HG03575 (cell line): Measurements from ENCODE around the gene HOXC13.

Source experiments
- ATAC-seq: cut with Tn5 transposase; IDR thresholded peaks from one replicate; pipeline ENCODE4 v1.9.1; 2021; ENCODE audit not compliant: unreplicated experiment, insufficient number of reproducible peaks, low FRiP score; ENCODE audit errors: extremely low read depth

The HOXC13 gene

GRCh38 chr12:53952871-53953734 lies 14.5 kb downstream of the HOXC13 start:
- ATAC-seq = no peak

- no peak for ATAC-seq
Measured at GRCh38 chr12:53953831-53954693, 15.4 kb downstream of the HOXC13 start.

- no peak for ATAC-seq
Measured at GRCh38 chr12:53954694-53955035, 16.0 kb downstream of the HOXC13 start, which contains the start of gene HOXC12. HOXC12 (plus strand) TSS chr12:53954903; CDS start chr12:53954930, 27 bp downstream.

GRCh38 chr12:53955036-53955775 lies 16.6 kb downstream of the HOXC13 start:
- ATAC-seq = no peak

GRCh38 chr12:53955776-53956250 lies 17.2 kb downstream of the HOXC13 start:
- no peak for ATAC-seq

GRCh38 chr12:53956251-53956887 lies 17.7 kb downstream of the HOXC13 start:
- ATAC-seq = no peak

- ATAC-seq = no peak
Measured at GRCh38 chr12:53956914-53957536, 18.4 kb downstream of the HOXC13 start.

- ATAC-seq = no peak
Measured at GRCh38 chr12:53958128-53958527, 19.5 kb downstream of the HOXC13 start.

- no peak for ATAC-seq
Measured at GRCh38 chr12:53959314-53959713, 20.7 kb downstream of the HOXC13 start.

GRCh38 chr12:53960187-53961024 lies 21.8 kb downstream of the HOXC13 start:
- ATAC-seq = no peak

GRCh38 chr12:53961025-53961761 lies 22.6 kb downstream of the HOXC13 start:
- no peak for ATAC-seq

- ATAC-seq = no peak
Measured at GRCh38 chr12:53963005-53963404, 24.4 kb downstream of the HOXC13 start.

- ATAC-seq = no peak
Measured at GRCh38 chr12:53963434-53964314, 25.0 kb downstream of the HOXC13 start.

GRCh38 chr12:53964315-53964713 lies 25.7 kb downstream of the HOXC13 start:
- no peak for ATAC-seq

GRCh38 chr12:53965281-53966084 lies 26.9 kb downstream of the HOXC13 start:
- ATAC-seq = no peak
